HCT116 (cell line): ENCODE results near the gene TLR9. TPM values are rescaled to one million over a fixed set of nuclear protein-coding genes. Genes with fewer than 3 reads are reported as not detected.

Experiments used
- ATAC-seq: fragments of 200-7000 bp; cut with Tn5 transposase; 2 replicates; pipeline ENCODE4 v1.9.1; 2020; ENCODE audit warnings: mild to moderate bottlenecking, moderate library complexity
- BruUV-seq: library from RNA; stranded (reverse); fragments of 400-500 nt; replicated peaks from 2 replicates; lab custom pipeline; 2021; lab: Mats Ljungman, UMichigan
- CTCF ChIA-PET: fragments of 300-600 bp; sonication (Branson Sonifier 250); formaldehyde crosslinking; loops from one replicate; lab custom pipeline; 2021; ENCODE audit warnings: antibody characterized with exemption; lab: Charles Lee
- POLR2A ChIA-PET: fragments of 300-600, 350-600 bp; sonication (Branson Sonifier 250); formaldehyde crosslinking; loops from one replicate; lab custom pipeline; 2021; ENCODE audit warnings: antibody characterized with exemption; lab: Charles Lee
- RAD21 ChIA-PET, 2 experiments: fragments of 300-600 bp; sonication (Branson Sonifier 250); formaldehyde crosslinking; loops; one replicate each; lab custom pipeline; 2023; ENCODE audit warnings: low total read pairs in 2 of 2; ENCODE audit not compliant: uncharacterized antibody in 2 of 2, unreplicated experiment in 2 of 2, low non-redundant PET in 1 of 2; lab: Charles Lee
- DNase-seq: peaks from one replicate; pipeline ENCODE4 v3.0.0-alpha.2; 2010; ENCODE audit warnings: low read depth, low spot score
- H2AFZ ChIP-seq: fragments of 200-600 bp; shearing (Covaris generic), sonication (generic); 2 replicates; pipeline ENCODE4 v1.6.1; 2017; ENCODE audit warnings: low read depth, mixed run types, mixed read lengths, antibody characterized with exemption, low read length; ENCODE audit not compliant: poor library complexity, severe bottlenecking
- H3K27ac ChIP-seq: 2 replicates; pipeline ENCODE4 v1.5.1; 2012; ENCODE audit warnings: low read depth, low read length
- H3K27me3 ChIP-seq: fragments of 200-600 bp; sonication (generic); 2 replicates; pipeline ENCODE4 v1.6.1; 2016; ENCODE audit warnings: mixed run types, low read length, mixed read lengths; ENCODE audit not compliant: insufficient read depth
- H3K36me3 ChIP-seq, 2 experiments: fragments of 200-500 bp in 1 of 2; fragments of 200-600 bp in 1 of 2; sonication (Bioruptor generic) in 1 of 2; sonication (generic) in 1 of 2; 2 replicates each; pipeline versions ENCODE4 v1.5.1 to v1.6.1; 2014 to 2016; ENCODE audit warnings: low read length in 2 of 2, inconsistent platforms in 1 of 2, mixed read lengths in 1 of 2, mixed run types in 1 of 2; ENCODE audit not compliant: insufficient read depth in 2 of 2, control insufficient read depth in 1 of 2
- H3K4me1 ChIP-seq, 2 experiments: fragments of 200-600 bp in 1 of 2; sonication (generic) in 1 of 2; 2 replicates each; pipeline versions ENCODE4 v1.5.1 to v1.6.1; 2012 to 2017; ENCODE audit warnings: low read length in 2 of 2, inconsistent platforms in 1 of 2, mild to moderate bottlenecking in 1 of 2, mixed read lengths in 1 of 2, mixed run types in 1 of 2, moderate library complexity in 1 of 2; ENCODE audit not compliant: insufficient read depth in 2 of 2, control insufficient read depth in 1 of 2
- H3K4me2 ChIP-seq: fragments of 200-600 bp; sonication (generic); 2 replicates; pipeline ENCODE4 v1.6.1; 2017; ENCODE audit warnings: mixed run types, low read length, mixed read lengths
- H3K4me3 ChIP-seq, 2 experiments: fragments of 200-600 bp in 1 of 2; sonication (generic) in 1 of 2; replicated peaks in 1 of 2; 2 replicates each; pipeline ENCODE4 v1.5.1; 2011 to 2016; ENCODE audit warnings: low read length in 2 of 2, control low read depth in 1 of 2, low read depth in 1 of 2, mild to moderate bottlenecking in 1 of 2, mixed read lengths in 1 of 2, mixed run types in 1 of 2
- H3K79me2 ChIP-seq: fragments of 200-600 bp; sonication (generic); 2 replicates; pipeline ENCODE4 v1.6.1; 2017; ENCODE audit warnings: mild to moderate bottlenecking, mixed run types, low read length, moderate library complexity, mixed read lengths; ENCODE audit not compliant: insufficient read depth
- H3K9ac ChIP-seq: fragments of 200-600 bp; sonication (generic); 2 replicates; pipeline ENCODE4 v1.6.1; 2016; ENCODE audit warnings: low read length, mixed read lengths
- H3K9me2 ChIP-seq: fragments of 200-600 bp; sonication (generic), shearing (Covaris generic); 2 replicates; pipeline ENCODE4 v1.6.1; 2017; ENCODE audit warnings: mixed run types, mild to moderate bottlenecking, moderate library complexity; ENCODE audit not compliant: insufficient read depth
- H3K9me3 ChIP-seq, 2 experiments: fragments of 200-500 bp in 1 of 2; fragments of 200-600 bp in 1 of 2; sonication (Bioruptor generic) in 1 of 2; sonication (generic) in 1 of 2; 2 replicates each; pipeline ENCODE4 v1.6.1; 2014 to 2017; ENCODE audit warnings: low read length in 2 of 2, mixed read lengths in 2 of 2, inconsistent platforms in 1 of 2, low read depth in 1 of 2, mild to moderate bottlenecking in 1 of 2, mixed run types in 1 of 2, moderate library complexity in 1 of 2; ENCODE audit not compliant: control insufficient read depth in 1 of 2, insufficient read depth in 1 of 2
- H4K20me1 ChIP-seq: fragments of 200-600 bp; sonication (generic), shearing (Covaris generic); 2 replicates; pipeline ENCODE4 v1.6.1; 2017; ENCODE audit warnings: mixed run types, mild to moderate bottlenecking, moderate library complexity; ENCODE audit not compliant: insufficient read depth
- ATF3 ChIP-seq: IDR thresholded peaks from 2 replicates; pipeline ENCODE4 v1.6.1; 2012
- CBX3 ChIP-seq: IDR thresholded peaks from 2 replicates; pipeline ENCODE4 v1.6.1; 2012; ENCODE audit warnings: low read depth
- CEBPB ChIP-seq: IDR thresholded peaks from 2 replicates; pipeline ENCODE4 v1.6.1; 2012; ENCODE audit warnings: low read depth
- EGR1 ChIP-seq: IDR thresholded peaks from 2 replicates; pipeline ENCODE4 v1.6.1; 2012; ENCODE audit warnings: low read depth
- ELF1 ChIP-seq: IDR thresholded peaks from 2 replicates; pipeline ENCODE4 v1.6.1; 2012; ENCODE audit warnings: low read depth, borderline replicate concordance
- EZH2phosphoT487 ChIP-seq: fragments of 200-600 bp; IDR thresholded peaks from 2 replicates; pipeline ENCODE4 v1.6.1; 2018; ENCODE audit warnings: antibody characterized with exemption, borderline replicate concordance
- JUND ChIP-seq: IDR thresholded peaks from 2 replicates; pipeline ENCODE4 v1.6.1; 2012
- POLR2A ChIP-seq: IDR thresholded peaks from 2 replicates; pipeline ENCODE4 v1.7.0; 2011; ENCODE audit warnings: borderline replicate concordance; ENCODE audit not compliant: insufficient read depth, insufficient read length; ENCODE audit errors: extremely low read depth
- POLR2AphosphoS5 ChIP-seq: IDR thresholded peaks from 2 replicates; pipeline ENCODE4 v1.6.1; 2011; ENCODE audit warnings: mild to moderate bottlenecking, low read depth, low read length, moderate library complexity
- SIN3A ChIP-seq: IDR thresholded peaks from 2 replicates; pipeline ENCODE4 v1.6.1; 2012; ENCODE audit warnings: low read depth
- SP1 ChIP-seq: IDR thresholded peaks from 2 replicates; pipeline ENCODE4 v1.6.1; 2012; ENCODE audit warnings: low read depth
- SRF ChIP-seq: IDR thresholded peaks from 2 replicates; pipeline ENCODE4 v1.6.1; 2012; ENCODE audit warnings: low read depth
- TCF7L2 ChIP-seq: IDR thresholded peaks from 2 replicates; pipeline ENCODE4 v1.7.0; 2011; ENCODE audit warnings: borderline replicate concordance, inconsistent platforms; ENCODE audit not compliant: insufficient read depth, insufficient read length; ENCODE audit errors: extremely low read depth
- YY1 ChIP-seq: IDR thresholded peaks from 2 replicates; pipeline ENCODE4 v1.6.1; 2011; ENCODE audit warnings: low read length, low read depth, moderate library complexity, mild to moderate bottlenecking; ENCODE audit not compliant: insufficient replicate concordance; ENCODE audit errors: extremely low read depth
- ZFX ChIP-seq: fragments of 450-650 bp; IDR thresholded peaks from 2 replicates; pipeline ENCODE4 v1.6.1; 2017
- intact Hi-C: fragments of 100-400 bp; cut with micrococcal nuclease; formaldehyde crosslinking; loops from 2 replicates; pipeline ENCODE4 v1.10.0; 2022
- total RNA-seq: library from RNA; stranded (reverse); gene quantifications from one replicate; pipeline ENCODE4 v1.2.1, GENCODE V29; 2021; ENCODE audit not compliant: unreplicated experiment
- TF ChIP-seq, protein P1 (sequence below): IDR thresholded peaks from 2 replicates; pipeline ENCODE4 v1.6.1; 2012

Gene TLR9
- total RNA-seq, 1 experiment from 2014 or later: 0.15 TPM

GRCh38 chr3:52198643-52199608 lies 26.5 kb downstream of the TLR9 start:
- Histone ChIP-seq H2AFZ (no peak overlapping the region), H3K79me2 (peaks cover 25% of the 10 kb centered on the region), H3K9me2 (no peaks in the 10 kb centered on the region), H3K9ac (peak overlapping the region; percentile 80), H3K36me3 (peaks cover 26 to 33% of the 10 kb centered on the region in 2 experiments), H3K4me1 (peaks cover 9 to 24% of the 10 kb centered on the region in 2 experiments), H3K9me3 (no peaks in the 10 kb centered on the region), H3K4me3 (peak overlapping the region; percentile 79 to 89), H4K20me1 (no peaks in the 10 kb centered on the region), H3K27ac (peak overlapping the region; percentile 87), H3K27me3 (no peaks in the 10 kb centered on the region), H3K4me2 (peak overlapping the region; percentile 91)
- intact Hi-C loops: loop anchor here (2.0 kb wide), 1 partner anchor 44 kb away; the partner anchor contains the start of gene POC1A
- POLR2A ChIA-PET: no interaction called here
- ATAC-seq: no peak
- CTCF ChIA-PET: no interaction called here
- RAD21 ChIA-PET: no interaction called here
- no peak for TF ChIP-seq JUND
- TF ChIP-seq POLR2AphosphoS5: no peak
- no peak for TF ChIP-seq CEBPB
- TF ChIP-seq TCF7L2: no peak
- no peak for TF ChIP-seq ZFX
- TF ChIP-seq POLR2A: no peak
- no peak for TF ChIP-seq ATF3
- no peak for TF ChIP-seq SP1
- TF ChIP-seq YY1: no peak
- TF ChIP-seq SIN3A: no peak
- TF ChIP-seq SRF: no peak
- no peak for TF ChIP-seq CBX3
- no peak for TF ChIP-seq ELF1
- TF ChIP-seq EGR1: no peak
- TF ChIP-seq EZH2phosphoT487: no peak
- TF ChIP-seq, protein P1, sequence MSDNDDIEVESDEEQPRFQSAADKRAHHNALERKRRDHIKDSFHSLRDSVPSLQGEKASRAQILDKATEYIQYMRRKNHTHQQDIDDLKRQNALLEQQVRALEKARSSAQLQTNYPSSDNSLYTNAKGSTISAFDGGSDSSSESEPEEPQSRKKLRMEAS: no peak
- BruUV-seq: TSS peak; percentile 56
- DNase-seq: no peak
